GM23248 (cell line): Measurements from ENCODE around the gene CNGA4. TPM values are rescaled to one million over a fixed set of nuclear protein-coding genes. Genes with fewer than 3 reads are reported as not detected.

ENCODE experiments used
- DNase-seq: peaks from one replicate; pipeline ENCODE4 v3.0.0-alpha.2; 2015
- H2AFZ ChIP-seq: fragments of 200-600 bp; sonication (generic); 2 replicates; pipeline ENCODE4 v1.6.1; 2016; ENCODE audit warnings: antibody characterized with exemption
- H3F3A ChIP-seq: fragments of 200-600 bp; sonication (generic); 2 replicates; pipeline ENCODE4 v1.6.1; 2016; ENCODE audit warnings: mild to moderate bottlenecking, antibody characterized with exemption, mixed run types; ENCODE audit not compliant: insufficient read depth
- H3K27ac ChIP-seq: fragments of 200-600 bp; sonication (generic); 2 replicates; pipeline ENCODE4 v1.5.1; 2016; ENCODE audit warnings: mild to moderate bottlenecking
- H3K27me3 ChIP-seq: fragments of 200-600 bp; sonication (generic); replicated peaks from 2 replicates; pipeline ENCODE4 v1.6.1; 2016; ENCODE audit warnings: mild to moderate bottlenecking; ENCODE audit not compliant: insufficient read depth
- H3K36me3 ChIP-seq: fragments of 200-600 bp; sonication (generic); 2 replicates; pipeline ENCODE4 v1.6.1; 2016; ENCODE audit warnings: low read depth, mild to moderate bottlenecking
- H3K4me1 ChIP-seq: fragments of 200-600 bp; sonication (generic); 2 replicates; pipeline ENCODE4 v1.6.1; 2016; ENCODE audit warnings: mild to moderate bottlenecking; ENCODE audit not compliant: insufficient read depth
- H3K4me2 ChIP-seq: fragments of 200-600 bp; sonication (generic); one replicate; pipeline ENCODE4 v1.6.1; 2016; ENCODE audit warnings: mild to moderate bottlenecking; ENCODE audit not compliant: unreplicated experiment
- H3K4me3 ChIP-seq: fragments of 200-600 bp; sonication (generic); 2 replicates; pipeline ENCODE4 v1.5.1; 2016; ENCODE audit warnings: mild to moderate bottlenecking
- H3K79me2 ChIP-seq: fragments of 200-600 bp; sonication (generic); 2 replicates; pipeline ENCODE4 v1.6.1; 2016; ENCODE audit warnings: mild to moderate bottlenecking; ENCODE audit not compliant: insufficient read depth
- H3K9ac ChIP-seq: fragments of 200-600 bp; sonication (generic); 2 replicates; pipeline ENCODE4 v1.6.1; 2016; ENCODE audit warnings: mild to moderate bottlenecking
- H3K9me2 ChIP-seq: fragments of 200-600 bp; sonication (generic); 2 replicates; pipeline ENCODE4 v1.6.1; 2016; ENCODE audit warnings: mixed run types, mild to moderate bottlenecking, moderate library complexity; ENCODE audit not compliant: insufficient read depth
- H3K9me3 ChIP-seq: fragments of 200-600 bp; sonication (generic); one replicate; pipeline ENCODE4 v1.6.1; 2017; ENCODE audit warnings: low read depth
- H4K20me1 ChIP-seq: fragments of 200-600 bp; sonication (generic); 2 replicates; pipeline ENCODE4 v1.6.0; 2016; ENCODE audit not compliant: insufficient read depth
- EZH2 ChIP-seq: fragments of 200-600 bp; sonication (generic); IDR thresholded peaks from 2 replicates; pipeline ENCODE4 v1.6.1; 2018; ENCODE audit warnings: antibody characterized with exemption, mild to moderate bottlenecking; ENCODE audit not compliant: insufficient read depth, poor library complexity, severe bottlenecking
- EZH2phosphoT487 ChIP-seq: fragments of 200-600 bp; sonication (generic); IDR thresholded peaks from 2 replicates; pipeline ENCODE4 v1.6.1; 2018; ENCODE audit warnings: antibody characterized with exemption, moderate library complexity, mild to moderate bottlenecking, low read depth; ENCODE audit not compliant: insufficient read depth
- WGBS, 2 experiments: methylation state at CpG; one replicate each; pipeline ENCODE4 v1.1.6; 2015 to 2017; ENCODE audit warnings: low lambda C conversion rate in 2 of 2, low coverage in 1 of 2; ENCODE audit errors: missing lambda C conversion rate in 2 of 2; 5-methylcytosine and 5-hydroxymethylcytosine counted together
- in situ Hi-C: fragments of 300-500 bp; cut with MboI; formaldehyde crosslinking; loops from 2 replicates; pipeline ENCODE4 v1.15.0; 2020
- polyA plus RNA-seq: library from polyadenylated mRNA; unstranded; fragments of >200 nt; fragmentation: Nextera tagmentation; extraction: Ambion mirVana; gene quantifications from 2 replicates; pipeline ENCODE4 v1.2.1, GENCODE V29; 2016
- total RNA-seq: library from RNA; depleted of rRNA; stranded (reverse); fragments of >200 nt; shearing (Covaris generic); gene quantifications from 2 replicates; pipeline ENCODE4 v1.2.3, GENCODE V29; 2014

Gene CNGA4
- total and polyA plus RNA-seq, 2 experiments from 2014 or later: not detected

- in situ Hi-C loops: no loop called here
- no peaks in the 10 kb centered on the region for H3K9me2 ChIP-seq
- WGBS, 2 experiments: 69 to 72% methylated on average over 4 of the region's 4 CpGs
- H3K9me3 ChIP-seq: no peaks in the 10 kb centered on the region
- peaks cover 13% of the 10 kb centered on the region for H3K4me1 ChIP-seq
- TF ChIP-seq EZH2 (no peak), EZH2phosphoT487 (no peak)
- no peak overlapping the region for H3K4me2 ChIP-seq
- DNase-seq: no peak
- no peak overlapping the region for H3K27ac ChIP-seq
- H3K4me3 ChIP-seq: no peak overlapping the region
- no peaks in the 10 kb centered on the region for H3K36me3 ChIP-seq
- H4K20me1 ChIP-seq: no peaks in the 10 kb centered on the region
- no peak overlapping the region for H3K9ac ChIP-seq
- H2AFZ ChIP-seq: no peak overlapping the region
- no peaks in the 10 kb centered on the region for H3K27me3 ChIP-seq
- H3F3A ChIP-seq: 0 out of 2 replicates have a peak, but pooled peaks cover 5% of the 10 kb centered on the region
- no peaks in the 10 kb centered on the region for H3K79me2 ChIP-seq
Measured at GRCh38 chr11:6197466-6198200, 41.3 kb upstream of the CNGA4 start.

- WGBS, 2 experiments: 92 to 100% methylated on average over 5 of the region's 5 CpGs
- Histone ChIP-seq H3F3A (0 out of 2 replicates have a peak, but pooled peaks cover 8% of the 10 kb centered on the region), H3K27ac (no peak within 1 kb of the TSS), H3K9ac (no peak within 1 kb of the TSS), H3K79me2 (no peaks in the 10 kb centered on the region), H3K9me2 (no peaks in the 10 kb centered on the region), H3K36me3 (no peaks in the 10 kb centered on the region), H4K20me1 (no peaks in the 10 kb centered on the region), H2AFZ (no peak within 1 kb of the TSS), H3K4me3 (no peak within 1 kb of the TSS), H3K27me3 (no peaks in the 10 kb centered on the region), H3K4me2 (no peak within 1 kb of the TSS), H3K9me3 (no peaks in the 10 kb centered on the region), H3K4me1 (peaks cover 13% of the 10 kb centered on the region)
- no peak for TF ChIP-seq EZH2
- no peak for TF ChIP-seq EZH2phosphoT487
- in situ Hi-C loops: no loop called here
- DNase-seq: no peak
Measured at GRCh38 chr11:6199174-6199810, 39.6 kb upstream of the CNGA4 start, which contains the start of gene OR52W1. TSS of gene OR52W1 (plus strand) at chr11:6199224. CDS start at chr11:6199224, 0 bp downstream.

- 0 out of 2 replicates have a peak, but pooled peaks cover 8% of the 10 kb centered on the region for H3F3A ChIP-seq
- in situ Hi-C loops: no loop called here
- H3K4me3 ChIP-seq: no peak overlapping the region
- no peaks in the 10 kb centered on the region for H3K9me3 ChIP-seq
- WGBS, 2 experiments: 85 to 90% methylated on average over 4 of the region's 4 CpGs
- H3K4me2 ChIP-seq: no peak overlapping the region
- H3K27ac ChIP-seq: peak overlapping the region; percentile 9; the same call in 1 of the 2 replicates
- H3K9me2 ChIP-seq: no peaks in the 10 kb centered on the region
- H4K20me1 ChIP-seq: no peaks in the 10 kb centered on the region
- H3K4me1 ChIP-seq: peaks cover 13% of the 10 kb centered on the region
- H3K79me2 ChIP-seq: no peaks in the 10 kb centered on the region
- DNase-seq: no peak
- no peak for TF ChIP-seq EZH2phosphoT487
- TF ChIP-seq EZH2: no peak
- no peak overlapping the region for H2AFZ ChIP-seq
- H3K9ac ChIP-seq: no peak overlapping the region
- no peaks in the 10 kb centered on the region for H3K36me3 ChIP-seq
- H3K27me3 ChIP-seq: no peaks in the 10 kb centered on the region
Measured at GRCh38 chr11:6200975-6201374, 37.9 kb upstream of the CNGA4 start.

GRCh38 chr11:6201481-6201880, 37.4 kb upstream of the CNGA4 start:
- H3K9me3 ChIP-seq: no peaks in the 10 kb centered on the region
- H3K36me3 ChIP-seq: no peaks in the 10 kb centered on the region
- no peaks in the 10 kb centered on the region for H4K20me1 ChIP-seq
- no peak overlapping the region for H3K9ac ChIP-seq
- peak; percentile 72 for DNase-seq
- no peak overlapping the region for H3K4me3 ChIP-seq
- WGBS, 2 experiments: 54 to 58% methylated on average over 2 of the region's 2 CpGs
- H3K27me3 ChIP-seq: no peaks in the 10 kb centered on the region
- in situ Hi-C loops: no loop called here
- H3K9me2 ChIP-seq: no peaks in the 10 kb centered on the region
- 0 out of 2 replicates have a peak, but pooled peaks cover 8% of the 10 kb centered on the region for H3F3A ChIP-seq
- H3K4me1 ChIP-seq: peaks cover 13% of the 10 kb centered on the region
- peak overlapping the region; percentile 29; the same call in 1 of the 2 replicates for H3K27ac ChIP-seq
- no peak overlapping the region for H2AFZ ChIP-seq
- H3K4me2 ChIP-seq: peak overlapping the region; percentile 35
- TF ChIP-seq EZH2 (no peak), EZH2phosphoT487 (no peak)
- H3K79me2 ChIP-seq: no peaks in the 10 kb centered on the region
